HS-27A (cell line): ENCODE measurements around the gene HMCES.

Source experiments
- DNase-seq: peaks from one replicate; pipeline ENCODE4 v3.0.0-alpha.2; 2012; ENCODE audit warnings: low read depth, missing footprints

Gene HMCES

GRCh38 chr3:129278439-129278965 lies at the start of gene HMCES:
TSS of gene HMCES (plus strand) at chr3:129278870. CDS start at chr3:129279733, 863 bp downstream.
- DNase-seq = peak; percentile 68

GRCh38 chr3:129228891-129229585 lies 49.6 kb upstream of the HMCES start:
- no peak for DNase-seq

DNA sequence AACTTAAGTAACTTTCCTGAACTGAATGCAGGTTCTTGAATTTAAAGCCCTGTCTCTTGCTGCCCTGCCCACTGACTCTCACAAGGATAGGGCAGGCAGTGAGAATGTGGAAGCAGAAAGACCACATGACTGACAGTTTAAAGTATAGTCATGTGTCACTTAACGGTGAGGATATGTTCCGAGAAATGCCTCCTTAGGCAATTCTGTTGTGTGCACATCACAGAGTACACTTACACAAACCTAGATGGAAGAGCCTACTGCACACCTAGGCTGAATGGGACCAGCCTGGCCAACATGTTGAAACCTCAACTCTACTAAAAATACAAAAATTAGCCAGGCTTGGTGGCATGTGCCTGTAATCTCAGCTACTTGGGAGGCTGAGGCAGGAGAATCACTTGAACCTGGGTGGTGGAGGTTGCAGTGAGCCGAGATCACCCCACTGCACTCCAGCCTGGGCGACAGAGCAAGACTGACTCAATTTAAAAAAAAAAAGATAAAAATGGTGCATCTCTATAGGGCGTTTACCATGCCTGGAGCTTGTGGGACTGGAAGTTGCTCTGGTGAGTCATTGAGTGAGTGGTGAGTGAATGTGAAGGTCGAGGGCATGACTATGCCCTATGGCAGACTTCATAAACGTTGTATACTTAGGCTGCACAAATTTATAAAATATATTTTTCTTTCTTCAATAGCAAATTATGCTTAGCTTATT lies 48.2 kb upstream of the HMCES start:
- DNase-seq = no peak

DNA sequence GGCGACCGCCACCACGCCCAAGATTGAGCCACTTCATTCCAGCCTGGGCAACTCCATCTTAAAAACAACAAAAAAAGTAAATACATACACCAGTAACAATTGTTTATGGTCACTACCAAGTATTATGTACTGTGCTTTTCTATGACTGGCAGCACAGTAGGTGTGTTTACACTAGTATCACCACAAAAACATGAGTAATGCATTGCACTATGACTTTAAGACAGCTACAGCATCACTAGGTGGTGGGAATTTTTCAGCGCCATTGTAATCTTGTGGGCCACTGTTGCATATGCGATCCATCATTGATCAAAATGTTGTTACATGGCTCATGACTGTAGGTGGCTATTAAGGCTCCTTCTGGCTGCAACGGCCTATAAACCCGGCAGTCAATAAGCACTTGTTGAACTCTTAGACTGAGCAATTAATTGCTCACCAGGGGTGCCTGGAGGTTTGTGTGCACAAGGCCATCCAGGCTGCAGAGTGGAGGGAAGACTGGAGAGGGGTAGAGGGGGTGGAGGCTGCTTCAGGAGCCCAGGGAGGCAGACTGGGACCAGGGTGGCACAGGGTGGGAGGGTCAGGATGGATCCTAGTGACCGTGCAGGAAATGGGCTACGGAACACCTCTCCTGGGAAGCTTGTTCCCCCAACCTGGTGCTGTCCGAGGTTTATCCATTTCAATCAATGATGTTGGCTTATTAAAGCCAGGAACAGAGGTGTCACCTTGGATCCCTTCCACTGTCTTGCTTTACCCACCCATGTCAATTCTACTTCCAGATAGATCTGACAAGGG lies 47.1 kb upstream of the HMCES start:
- no peak for DNase-seq

GRCh38 chr3:129233538-129233937 lies 45.1 kb upstream of the HMCES start:
- DNase-seq = no peak

GRCh38 chr3:129234441-129234840 lies 44.2 kb upstream of the HMCES start:
- no peak for DNase-seq

GRCh38 chr3:129235344-129235917 lies 43.2 kb upstream of the HMCES start:
- no peak for DNase-seq

DNA sequence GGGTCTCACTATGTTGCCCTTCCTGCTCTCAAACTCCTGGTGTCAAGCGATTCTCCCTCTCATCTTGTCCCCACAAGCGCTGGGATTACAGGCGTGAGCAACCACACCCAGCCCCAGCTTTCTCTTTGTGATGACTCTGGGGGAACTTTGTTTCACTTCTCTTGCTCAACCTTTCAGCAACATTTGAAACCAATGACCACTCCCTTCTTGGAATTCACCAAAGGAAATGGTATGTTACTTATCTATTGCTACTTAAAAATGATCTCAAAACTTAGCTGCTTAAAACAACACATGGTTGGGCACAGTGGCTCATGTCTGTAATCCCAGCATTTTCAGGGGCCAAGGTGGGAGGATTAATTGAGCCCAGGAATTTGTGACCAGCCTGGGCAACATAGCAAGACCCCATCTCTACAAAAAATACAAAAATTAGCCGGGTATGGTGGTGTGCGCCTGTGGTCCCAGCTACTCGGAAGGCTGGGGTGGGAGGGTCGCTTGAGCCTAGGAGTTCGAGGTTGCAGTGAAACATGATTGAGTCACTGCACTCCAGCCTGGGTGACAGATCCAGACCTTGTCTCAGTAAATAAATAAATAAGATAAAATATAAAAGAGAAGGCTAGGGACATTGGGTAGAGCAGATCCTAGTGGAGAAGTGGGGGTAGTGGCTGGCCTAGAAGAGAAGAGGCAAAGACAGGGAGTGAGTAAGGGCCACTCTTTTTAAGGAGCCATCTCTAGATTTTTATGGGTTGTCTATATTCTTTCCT lies 39.5 kb upstream of the HMCES start:
- DNase-seq = no peak

DNA sequence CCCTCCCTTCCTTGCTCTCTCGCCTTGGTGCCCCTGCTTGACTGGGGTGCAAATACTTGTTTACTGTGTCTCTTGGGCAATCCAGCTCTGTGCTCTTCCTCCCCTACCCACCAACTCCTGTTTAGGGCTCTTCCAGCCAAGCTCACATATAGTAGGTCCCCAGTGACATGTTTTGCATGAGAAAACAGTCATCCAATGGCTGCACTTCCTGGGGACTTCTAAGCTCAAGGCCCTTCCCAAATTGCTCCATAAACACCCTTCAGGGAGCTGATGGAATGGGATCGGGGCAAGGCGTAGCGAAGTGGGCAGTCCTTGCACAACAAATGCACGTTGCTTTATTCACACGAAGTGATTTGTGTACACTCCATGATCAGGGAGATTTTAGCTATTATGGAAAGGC lies 38.7 kb upstream of the HMCES start:
- no peak for DNase-seq

DNA sequence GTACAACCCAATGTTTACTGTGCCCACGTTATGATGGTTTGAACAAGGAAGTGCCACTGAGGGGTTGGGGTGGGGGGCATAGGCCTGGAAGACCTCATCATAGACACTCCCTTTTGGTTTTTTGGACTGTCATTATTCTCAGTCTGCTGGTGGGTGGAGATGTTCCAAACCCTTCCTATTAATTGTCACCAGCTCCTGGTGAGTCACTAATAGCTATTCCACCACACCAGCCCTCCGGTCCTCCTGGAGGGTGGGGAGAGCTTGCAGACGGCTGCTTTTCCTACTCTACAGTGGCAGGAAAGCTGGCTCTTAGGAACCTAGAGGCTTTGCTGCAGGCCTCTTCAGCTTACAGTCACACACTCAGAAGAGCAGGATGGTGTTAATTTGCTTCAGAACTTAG lies 38.2 kb upstream of the HMCES start:
- no peak for DNase-seq

- no peak for DNase-seq
These were observed 33.5 kb upstream of the HMCES start for GRCh38 chr3:129245141-129245540.

- DNase-seq = peak; percentile 73
These were observed 32.9 kb upstream of the HMCES start for GRCh38 chr3:129245641-129246306.

DNA sequence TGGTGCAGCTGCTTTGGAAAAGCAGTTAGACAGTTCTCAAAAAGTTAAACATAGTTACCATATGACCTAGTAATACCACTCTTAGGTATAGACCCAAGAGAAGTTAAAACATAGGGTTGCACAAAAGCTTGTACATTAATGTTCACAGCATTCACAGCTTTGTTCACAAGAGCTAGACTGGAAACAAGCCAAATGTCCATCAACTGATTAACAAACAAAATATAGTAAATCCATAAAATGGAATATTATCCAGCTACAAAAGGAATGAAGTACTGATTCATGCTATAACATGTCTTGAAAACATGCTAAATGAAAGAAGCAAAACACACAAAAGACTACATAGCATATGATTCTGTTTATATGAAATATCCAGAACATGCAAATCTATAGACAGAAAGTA lies 32.0 kb upstream of the HMCES start:
- no peak for DNase-seq

GRCh38 chr3:129248286-129248979 lies 30.2 kb upstream of the HMCES start:
- DNase-seq = no peak

- DNase-seq = peak; percentile 88
These were observed 29.2 kb upstream of the HMCES start, which contains the start of gene COPG1 for GRCh38 chr3:129249284-129250065. TSS of gene COPG1 (plus strand) at chr3:129249606. CDS start at chr3:129249710, 104 bp downstream.

DNA sequence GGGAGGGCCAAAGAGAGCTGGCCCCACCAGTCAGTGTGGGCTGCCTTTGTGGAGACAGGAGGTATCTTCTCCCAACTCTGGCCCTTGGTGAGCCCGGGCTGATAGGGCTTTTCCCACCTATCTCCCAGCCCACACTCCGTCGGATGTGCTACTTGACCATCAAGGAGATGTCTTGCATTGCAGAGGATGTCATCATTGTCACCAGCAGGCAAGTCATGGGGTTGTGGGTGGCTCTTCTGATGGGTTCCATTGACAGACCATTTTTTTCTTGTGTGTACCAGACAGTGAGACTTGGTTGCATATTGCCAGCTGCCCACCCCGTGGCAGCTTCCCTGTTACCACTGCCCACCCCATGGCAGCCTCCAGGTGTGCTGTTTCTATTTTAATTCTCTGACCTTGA lies 25.9 kb upstream of the HMCES start:
- no peak for DNase-seq

- no peak for DNase-seq
These were observed 24.0 kb upstream of the HMCES start for GRCh38 chr3:129254536-129255230.

GRCh38 chr3:129256270-129256669 lies 22.4 kb upstream of the HMCES start:
- no peak for DNase-seq

GRCh38 chr3:129257609-129258008 lies 21.1 kb upstream of the HMCES start:
- DNase-seq = no peak
